ENCODE data around the gene LRMDA.

- TF ChIP-seq CTCF (IDR thresholded peaks at IDR 0.05) (no peak), POLR2A (IDR thresholded peaks at IDR 0.05) (no peak), EP300 (IDR thresholded peaks at IDR 0.05; ENCODE audit: low read depth) (no peak), POLR2AphosphoS5 (IDR thresholded peaks at IDR 0.05) (no peak)
These were observed 871.1 kb downstream of the LRMDA start for GRCh38 chr10:76302481-76302880.

Measured in transverse colon (tissue), 4 donors.